Uterus (tissue), 2 donors: ENCODE results near the gene HMX3.

Experiments used
- CTCF ChIP-seq, 4 experiments: fragments of 200-600 bp in 2 of 4; fragments of 450-650 bp in 2 of 4; sonication (generic) in 2 of 4; IDR thresholded peaks; one replicate each; pipeline ENCODE4 v1.5.1; 2016 to 2019; ENCODE audit warnings: antibody characterized with exemption in 4 of 4, mild to moderate bottlenecking in 2 of 4, moderate library complexity in 1 of 4
- POLR2A ChIP-seq, 2 donors: fragments of 450-650 bp; IDR thresholded peaks; one replicate each; pipeline ENCODE4 v1.6.1; 2016; ENCODE audit warnings: antibody characterized with exemption in 2 of 2, mild to moderate bottlenecking in 1 of 2, moderate library complexity in 1 of 2

DNA sequence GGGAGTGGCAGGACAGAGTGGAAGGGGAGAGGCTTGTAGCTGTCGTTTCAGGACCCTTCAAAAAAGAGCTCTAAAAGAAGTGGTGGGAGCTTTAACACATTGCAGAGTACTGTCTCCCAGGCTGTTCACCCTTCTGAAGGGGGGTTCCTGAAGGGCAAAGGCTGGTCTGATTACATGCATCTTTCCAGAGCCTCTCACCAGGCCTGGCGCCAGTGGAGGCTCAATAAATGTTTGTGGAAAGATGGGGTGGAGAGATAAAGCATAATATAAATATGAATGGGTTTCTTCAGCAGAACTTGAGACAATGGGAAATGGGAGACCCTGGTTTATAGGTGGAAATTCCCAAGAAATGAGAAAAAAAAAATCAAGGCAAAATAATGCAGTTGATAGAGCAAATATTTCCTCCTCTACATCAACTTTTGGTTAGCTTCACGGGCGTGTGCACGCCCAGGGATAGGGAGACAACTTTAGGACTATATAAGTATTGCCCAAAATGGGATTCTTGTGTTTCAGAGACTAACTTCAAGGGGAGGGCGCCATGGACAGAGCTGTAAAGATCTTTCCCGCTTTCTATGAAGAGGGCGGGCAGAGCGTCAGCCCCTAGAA is 17.8 kb downstream of the HMX3 start:
- TF ChIP-seq CTCF (IDR thresholded peaks at IDR 0.05) (no peak), POLR2A (IDR thresholded peaks at IDR 0.05) (no peak)
